Omental fat pad (tissue), 4 donors: ENCODE measurements around the gene MAPRE2. TPM values are rescaled to one million over a fixed set of nuclear protein-coding genes. Genes with fewer than 3 reads are reported as not detected.

Source experiments
- ATAC-seq: fragments of 150-250 bp; one replicate; pipeline ENCODE4 v1.9.1; 2016; ENCODE audit warnings: mild to moderate bottlenecking, moderate library complexity; ENCODE audit not compliant: low FRiP score
- DNase-seq: peaks from one replicate; pipeline ENCODE4 v3.0.0-alpha.2; 2019; ENCODE audit warnings: low spot score
- CTCF ChIP-seq, 3 donors: fragments of 450-650 bp; IDR thresholded peaks; one replicate each; pipeline ENCODE4 v1.5.1; 2016 to 2017; ENCODE audit warnings: antibody characterized with exemption in 3 of 3, mild to moderate bottlenecking in 3 of 3, moderate library complexity in 2 of 3
- total RNA-seq, 4 donors: library from RNA; depleted of rRNA; stranded (reverse); fragments of >200 nt; gene quantifications; one replicate each; pipeline ENCODE4 v1.1.0, GENCODE V29; 2016

The MAPRE2 gene
- total RNA-seq, 4 donors from 2014 or later, result 19.7 to 35.6 (median 24.8) TPM

DNA sequence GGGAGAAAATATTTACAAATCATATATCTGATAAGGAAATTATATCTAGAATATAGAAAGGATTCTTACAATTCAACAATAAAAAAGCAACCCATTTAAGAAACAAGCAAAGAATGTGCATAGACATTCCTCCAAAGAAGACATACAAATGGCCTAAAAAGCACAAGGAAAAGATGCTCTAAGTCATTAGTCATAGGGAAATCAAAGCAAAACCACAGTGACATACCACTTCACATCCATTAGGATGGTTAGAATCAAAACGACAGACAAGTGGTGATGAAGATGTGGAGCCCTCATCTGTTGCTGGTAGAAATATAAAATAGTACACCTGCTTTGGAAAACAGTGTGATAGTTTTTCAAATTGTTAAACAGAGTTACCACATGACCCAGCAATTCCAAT is 48.2 kb downstream of the MAPRE2 start:
- TF ChIP-seq CTCF (IDR thresholded peaks at IDR 0.05), result no peak
- no peak for ATAC-seq
- no peak for DNase-seq

- no peak for TF ChIP-seq CTCF (IDR thresholded peaks at IDR 0.05)
- ATAC-seq (no peak), DNase-seq (no peak)
Observed at GRCh38 chr18:35089891-35090550, 48.8 kb downstream of the MAPRE2 start.

DNA sequence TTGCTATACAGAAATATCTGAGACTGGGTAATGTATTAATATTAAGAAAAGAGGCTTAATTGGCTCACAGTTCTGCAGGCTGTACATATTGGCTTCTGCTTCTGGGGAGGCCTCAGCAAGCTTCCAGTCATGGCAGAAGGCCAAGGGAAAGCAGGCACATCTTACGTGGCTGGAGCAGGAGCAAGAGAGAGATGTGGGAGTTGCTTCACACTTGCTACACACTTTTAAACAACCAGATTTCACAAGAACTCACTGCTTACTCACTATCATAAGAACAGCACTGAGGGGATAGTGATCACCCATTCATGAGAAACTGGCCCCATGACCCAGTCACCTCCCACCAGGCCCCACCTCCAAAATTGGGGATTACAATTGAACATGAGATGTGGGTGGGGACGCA is 50.6 kb downstream of the MAPRE2 start:
- ATAC-seq (no peak), DNase-seq (no peak)
- TF ChIP-seq CTCF (IDR thresholded peaks at IDR 0.05), result no peak

- no peak for TF ChIP-seq CTCF (IDR thresholded peaks at IDR 0.05)
- ATAC-seq, result no peak
- no peak for DNase-seq
Observed at GRCh38 chr18:35095983-35096676, 54.9 kb downstream of the MAPRE2 start.

GRCh38 chr18:35096677-35097011 is 55.4 kb downstream of the MAPRE2 start:
- ATAC-seq, result no peak
- no peak for DNase-seq
- no peak for TF ChIP-seq CTCF (IDR thresholded peaks at IDR 0.05)

DNA sequence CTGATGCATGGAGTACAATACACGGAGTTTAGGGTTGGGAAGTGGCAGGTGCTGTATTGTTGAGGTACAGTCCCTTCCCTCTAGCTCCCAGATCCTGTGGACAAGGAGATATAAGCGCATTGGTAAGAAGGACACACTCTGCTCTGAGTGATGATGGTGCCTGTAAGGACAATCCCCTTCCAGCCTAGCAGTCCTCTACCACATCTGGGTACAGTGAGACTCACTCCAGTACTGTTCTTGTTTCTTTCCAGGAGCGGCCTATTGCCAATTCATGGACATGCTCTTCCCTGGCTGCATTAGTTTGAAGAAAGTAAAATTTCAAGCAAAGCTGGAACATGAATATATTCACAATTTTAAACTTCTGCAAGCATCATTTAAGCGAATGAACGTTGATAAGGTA is 56.0 kb downstream of the MAPRE2 start:
- DNase-seq (no peak), ATAC-seq (no peak)
- no peak for TF ChIP-seq CTCF (IDR thresholded peaks at IDR 0.05)

DNA sequence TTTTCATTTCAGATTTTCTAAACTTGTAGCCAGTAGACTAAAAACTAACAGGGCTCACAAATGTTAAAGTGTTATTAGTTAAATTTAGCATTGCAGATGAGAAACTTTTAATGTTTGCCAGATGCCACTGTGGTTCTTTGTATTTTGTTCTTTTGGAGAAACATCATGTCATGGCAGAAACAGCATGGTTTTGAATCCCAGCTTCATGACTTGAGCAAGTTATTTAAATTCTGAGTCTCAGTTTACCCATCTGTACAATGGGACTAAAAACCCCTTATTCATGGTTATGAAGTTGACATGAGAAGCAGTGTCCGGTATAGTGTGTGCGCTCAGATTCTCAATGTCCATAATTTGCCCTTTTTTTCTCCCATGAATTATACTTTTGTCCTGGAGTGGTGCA is 56.5 kb downstream of the MAPRE2 start:
- no peak for ATAC-seq
- DNase-seq, result no peak
- no peak for TF ChIP-seq CTCF (IDR thresholded peaks at IDR 0.05)
